GM18505 (cell line): ENCODE measurements around the gene OR1E2.
"Not testable (repeated sequence)": the region's sequence is repeated elsewhere in the genome, so short reads cannot be mapped to it uniquely, and the experiment has no call there.

Experiments
- ATAC-seq: cut with Tn5 transposase; IDR thresholded peaks from one replicate; pipeline ENCODE4 v1.9.1; 2021; ENCODE audit not compliant: unreplicated experiment
- POLR2A ChIP-seq: IDR thresholded peaks from 4 replicates; pipeline ENCODE4 v1.6.1; 2011; ENCODE audit warnings: borderline replicate concordance; ENCODE audit not compliant: insufficient read depth, insufficient read length; ENCODE audit errors: extremely low read depth

The OR1E2 gene

GRCh38 chr17:3438368-3438767 lies 4.7 kb upstream of the OR1E2 start:
- no peak for TF ChIP-seq POLR2A
- ATAC-seq = no peak

GRCh38 chr17:3433215-3433614 lies 426 bp downstream of the OR1E2 start:
- ATAC-seq = not testable (repeated sequence)

GRCh38 chr17:3418222-3418621 lies 15.4 kb downstream of the OR1E2 start:
- no peak for ATAC-seq
- no peak for TF ChIP-seq POLR2A

DNA sequence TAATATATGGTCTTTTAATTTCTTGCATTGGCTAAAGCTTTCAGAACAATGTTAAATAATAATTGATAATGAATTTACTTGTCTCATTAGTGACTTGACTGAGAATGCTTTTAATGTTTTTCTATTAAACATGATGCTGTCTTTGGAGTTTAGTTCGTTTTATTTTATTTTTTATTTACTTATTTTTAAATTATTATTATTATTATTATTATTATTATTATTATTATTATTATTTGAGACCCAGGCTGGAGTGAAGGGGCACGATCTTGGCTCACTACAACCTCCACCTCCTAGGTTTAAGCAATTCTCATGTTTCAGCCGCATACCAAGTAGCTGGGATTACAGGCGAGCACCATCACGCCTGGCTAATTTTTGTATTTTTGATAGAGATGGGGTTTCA lies 18.0 kb downstream of the OR1E2 start:
- TF ChIP-seq POLR2A = no peak
- no peak for ATAC-seq

DNA sequence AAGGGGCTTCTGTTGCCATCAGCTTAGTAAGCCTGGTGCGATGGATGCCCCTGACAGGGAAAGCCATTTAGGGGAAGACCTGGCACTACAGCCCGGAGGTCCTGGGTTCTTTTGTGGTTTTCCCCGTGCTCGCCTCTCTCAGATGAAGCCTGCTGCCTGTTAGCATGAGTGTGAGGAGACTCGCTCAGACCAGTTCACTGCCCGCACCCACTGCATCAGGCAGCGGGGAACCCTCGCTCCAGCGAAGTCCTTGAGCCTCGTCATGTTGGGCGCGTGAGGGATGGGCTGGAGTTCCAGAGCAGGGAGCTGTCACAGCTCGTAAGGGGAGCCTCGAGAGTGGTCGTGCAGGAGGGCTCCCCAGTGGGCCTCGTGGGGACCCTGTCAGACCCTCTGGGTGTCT lies 21.4 kb downstream of the OR1E2 start:
- ATAC-seq = not testable (repeated sequence)

- no peak for ATAC-seq
- TF ChIP-seq POLR2A = no peak
Observed at GRCh38 chr17:3411070-3411469, 22.6 kb downstream of the OR1E2 start, which contains the start of gene OR3A3. TSS of gene OR3A3 (plus strand) at chr17:3411370.

GRCh38 chr17:3403856-3404255 lies 29.8 kb downstream of the OR1E2 start:
- not testable (repeated sequence) for ATAC-seq

- ATAC-seq = no peak
- TF ChIP-seq POLR2A = no peak
Observed at GRCh38 chr17:3401786-3402185, 31.9 kb downstream of the OR1E2 start.

DNA sequence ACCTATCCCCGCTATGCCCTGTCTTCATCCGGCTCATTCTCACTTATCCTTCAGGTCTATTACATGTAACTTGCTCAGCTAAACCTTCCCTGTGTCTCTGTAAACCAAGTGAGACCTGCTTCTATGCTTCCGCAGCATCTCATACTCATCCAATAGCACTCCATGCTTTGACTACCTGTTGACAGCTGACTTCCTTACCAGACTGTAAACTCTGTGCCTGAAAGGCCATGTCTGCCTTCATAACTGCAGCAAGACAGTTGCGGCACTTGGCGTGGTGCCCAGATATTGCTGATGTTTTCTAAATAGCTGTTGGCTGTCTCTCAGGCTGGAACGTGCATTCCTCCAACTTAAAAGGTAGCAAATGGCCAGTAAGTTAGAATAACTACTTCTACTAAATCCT lies 33.6 kb downstream of the OR1E2 start:
- TF ChIP-seq POLR2A = no peak
- no peak for ATAC-seq

GRCh38 chr17:3398310-3398709 lies 35.3 kb downstream of the OR1E2 start, which contains the start of gene OR1E1:
TSS of gene OR1E1 (minus strand) at chr17:3398410. CDS start at chr17:3398410, 0 bp downstream.
- TF ChIP-seq POLR2A = no peak
- ATAC-seq = no peak

DNA sequence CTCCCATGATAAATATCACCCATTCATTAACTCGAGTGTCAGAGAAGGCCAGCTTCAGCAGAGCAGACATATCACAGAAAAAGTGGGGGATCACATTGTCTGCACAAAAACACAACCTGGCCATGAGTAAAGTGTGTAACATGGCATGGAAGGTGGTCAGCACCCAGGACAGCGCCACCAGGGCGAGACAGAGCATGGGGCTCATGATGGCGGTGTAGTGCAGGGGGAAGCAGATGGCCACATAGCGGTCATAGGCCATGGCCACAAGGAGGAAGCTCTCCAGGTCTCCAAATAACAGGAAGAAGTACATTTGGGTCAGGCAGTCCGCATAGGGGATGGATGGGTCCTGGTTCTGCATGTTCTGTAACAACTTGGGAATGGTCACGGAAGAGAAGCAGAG lies 35.8 kb downstream of the OR1E2 start:
- not testable (repeated sequence) for ATAC-seq

GRCh38 chr17:3389791-3390190 lies 43.9 kb downstream of the OR1E2 start:
- TF ChIP-seq POLR2A = no peak
- no peak for ATAC-seq

- no peak for ATAC-seq
- no peak for TF ChIP-seq POLR2A
Observed at GRCh38 chr17:3385869-3386816, 47.5 kb downstream of the OR1E2 start, which contains the start of gene OR3A2. TSS of gene OR3A2 (minus strand) at chr17:3386308.
